ENCODE measurements around the gene PDSS1. TPM values are rescaled to one million over a fixed set of nuclear protein-coding genes. Genes with fewer than 3 reads are reported as not detected.

Gene PDSS1
- total and polyA plus RNA-seq, 2 of the 13 experiments (the other 11 are each of a cell fraction or from before 2014, with no cell fraction given): 18.7 to 19.3 TPM

- TF ChIP-seq ZNF546 (CRISPR knock-in tag; conservative IDR thresholded peaks at IDR 0.05): 0 out of 2 replicates have a peak, but pooled peaks have one; percentile 58
- TF ChIP-seq SNAPC4 (CRISPR knock-in tag; IDR thresholded peaks at IDR 0.05): no peak
- TF ChIP-seq IRF9 (CRISPR knock-in tag; IDR thresholded peaks at IDR 0.05; ENCODE audit: borderline replicate concordance): no peak
- no peak for TF ChIP-seq LCORL (IDR thresholded peaks at IDR 0.05)
- TF ChIP-seq LCORL (CRISPR knock-in tag; IDR thresholded peaks at IDR 0.05): 0 out of 2 replicates have a peak, but pooled peaks have one; percentile 9
- TF ChIP-seq ZNF724P (CRISPR knock-in tag; IDR thresholded peaks at IDR 0.05; ENCODE audit: borderline replicate concordance): no peak
- TF ChIP-seq CREM (IDR thresholded peaks at IDR 0.05): no peak
- no peak for TF ChIP-seq CREM (CRISPR knock-in tag; IDR thresholded peaks at IDR 0.05)
- no peak for TF ChIP-seq SUZ12 (IDR thresholded peaks at IDR 0.05; ENCODE audit: low read depth, low read length)
- TF ChIP-seq SALL1 (CRISPR knock-in tag; IDR thresholded peaks at IDR 0.05): peak; percentile 35; the same call in 1 of the 2 replicates
Measured at GRCh38 chr10:26697922-26698608, 564 bp downstream of the PDSS1 start (continued).

Measured in HepG2 (cell line).